Hepatocyte (in vitro differentiated cells): ENCODE data around the gene HOXD4. TPM values are rescaled to one million over a fixed set of nuclear protein-coding genes. Genes with fewer than 3 reads are reported as not detected.
A peak's percentile ranks its signal among the peaks of the same experiment; 100 is the strongest.

Source experiments
- microRNA counts: library from miRNA; unstranded; fragments of <30 nt; microRNA quantifications from one replicate; lab custom pipeline; 2017
- microRNA-seq: library from miRNA; unstranded; fragments of <30 nt; microRNA quantifications from one replicate; pipeline ENCODE4, GENCODE V29; 2017
- polyA plus RNA-seq: library from polyadenylated mRNA; unstranded; fragments of >200 nt; fragmentation: Nextera tagmentation; extraction: Ambion mirVana; gene quantifications from 2 replicates; pipeline ENCODE4 v1.2.1, GENCODE V29; 2016
- small RNA-seq: library from RNA; depleted of rRNA; stranded (forward); fragments of <200 nt; gene quantifications from one replicate; pipeline ENCODE3, GENCODE V24; 2014
- total RNA-seq: library from RNA; depleted of rRNA; stranded (reverse); fragments of >200 nt; gene quantifications from 2 replicates; pipeline ENCODE4 v1.2.3, GENCODE V29; 2014

HOXD4 gene
- total and polyA plus RNA-seq, 2 experiments from 2014 or later = 0.70 TPM; not detected in 1

MicroRNAs encoded within 50 kb of the gene (microRNA counts, 767-probe panel; counts per million panel counts)
- microRNA hsa-miR-10b-5p (lab: Ali Mortazavi, UCI) = not detected

Small RNAs within 50 kb of the gene (microRNA-seq; reads per million reads assigned to microRNA genes)
- gene MIR10B = 2,080 reads per million, percentile 84 among the genes with 10 or more reads in this experiment

Small RNAs within 50 kb of the gene (small RNA-seq; reads per million reads assigned to genes)
- gene MIR10B = 9,548 reads per million, percentile 100 among the genes with 10 or more reads in this experiment

Other genes starting within 250 kb of the HOXD4 start
- 48.5 and 49.2 TPM in 2 replicates for gene LNPK, start 149.3 kb upstream of the HOXD4 start, total RNA-seq
- gene LNPK, start 149.3 kb upstream of the HOXD4 start, polyA plus RNA-seq = 11.7 and 15.4 TPM in 2 replicates
- 3.5 and 3.7 TPM in 2 replicates for gene EVX2, start 67.6 kb upstream of the HOXD4 start, total RNA-seq
- gene EVX2, start 67.6 kb upstream of the HOXD4 start, polyA plus RNA-seq = 1.3 and 1.7 TPM in 2 replicates
- gene HOXD13, start 58.8 kb upstream of the HOXD4 start, total RNA-seq = 33.9 and 37.2 TPM in 2 replicates
- gene HOXD13, start 58.8 kb upstream of the HOXD4 start, polyA plus RNA-seq = 19.3 and 24.7 TPM in 2 replicates
- gene HOXD12, start 51.8 kb upstream of the HOXD4 start, total RNA-seq = 17.9 and 29.0 TPM in 2 replicates
- 3.1 and 3.3 TPM in 2 replicates for gene HOXD12, start 51.8 kb upstream of the HOXD4 start, polyA plus RNA-seq
- 5.7 and 6.3 TPM in 2 replicates for gene HOXD11, start 44.3 kb upstream of the HOXD4 start, total RNA-seq
- gene HOXD11, start 44.3 kb upstream of the HOXD4 start, polyA plus RNA-seq = 9.9 and 11.5 TPM in 2 replicates
- 8.5 and 11.7 TPM in 2 replicates for gene HOXD10, start 34.8 kb upstream of the HOXD4 start, total RNA-seq
- 5.1 and 9.9 TPM in 2 replicates for gene HOXD10, start 34.8 kb upstream of the HOXD4 start, polyA plus RNA-seq
- gene HOXD9, start 28.8 kb upstream of the HOXD4 start, total RNA-seq = 2.4 and 2.9 TPM in 2 replicates
- gene HOXD9, start 28.8 kb upstream of the HOXD4 start, polyA plus RNA-seq = 3.0 and 4.7 TPM in 2 replicates
- gene HOXD8, start 21.8 kb upstream of the HOXD4 start, total RNA-seq = 1.3 TPM in 2 replicates
- gene HOXD8, start 21.8 kb upstream of the HOXD4 start, polyA plus RNA-seq = 0.77 TPM in 1 of 2 replicates, not detected in the other
- gene HOXD3, start 5.8 kb downstream of the HOXD4 start, total RNA-seq = 0.13 and 0.20 TPM in 2 replicates
- 0.41 TPM in 1 of 2 replicates, not detected in the other for gene HOXD3, start 5.8 kb downstream of the HOXD4 start, polyA plus RNA-seq
- gene HOXD1, start 37.1 kb downstream of the HOXD4 start, total RNA-seq = not detected in 2 replicates
- not detected in 2 replicates for gene HOXD1, start 37.1 kb downstream of the HOXD4 start, polyA plus RNA-seq
- gene MTX2, start 117.9 kb downstream of the HOXD4 start, total RNA-seq = 38.6 and 42.5 TPM in 2 replicates
- 54.8 and 61.5 TPM in 2 replicates for gene MTX2, start 117.9 kb downstream of the HOXD4 start, polyA plus RNA-seq